C4-2B (cell line): ENCODE results near the gene FRMD3.

Source experiments
- CTCF ChIP-seq: fragments of 450-650 bp; conservative IDR thresholded peaks from 2 replicates; pipeline ENCODE4 v1.5.1; 2017; ENCODE audit warnings: mild to moderate bottlenecking
- ZFX ChIP-seq: fragments of 450-650 bp; IDR thresholded peaks from 2 replicates; pipeline ENCODE4 v1.6.1; 2017

- TF ChIP-seq CTCF = no peak
- no peak for TF ChIP-seq ZFX
Measured at GRCh38 chr9:83563360-83563759, 25.2 kb upstream of the FRMD3 start.
